CD14-positive monocyte (primary cell): ENCODE data around the gene GLIPR1. TPM values are rescaled to one million over a fixed set of nuclear protein-coding genes. Genes with fewer than 3 reads are reported as not detected.

ENCODE experiments used
- DNase-seq, 3 donors: peaks; one replicate each; pipeline ENCODE4 v3.0.0-alpha.2; 2011 to 2022
- H2AFZ ChIP-seq: 2 replicates; pipeline ENCODE4 v1.6.0; 2012; ENCODE audit warnings: mild to moderate bottlenecking, low read depth, low read length, inconsistent platforms; ENCODE audit not compliant: insufficient read depth, poor library complexity, severe bottlenecking
- H3K27ac ChIP-seq, 2 donors: 1 replicate in 1 of 2; 2 replicates in 1 of 2; pipeline ENCODE4 v1.5.1; 2012 to 2013; ENCODE audit warnings: low read length in 2 of 2, control low read depth in 1 of 2, inconsistent platforms in 1 of 2, low read depth in 1 of 2, mild to moderate bottlenecking in 1 of 2
- H3K27me3 ChIP-seq, 2 donors: one replicate each; pipeline versions ENCODE4 v1.6.0 to v1.6.1; 2011 to 2013; ENCODE audit warnings: low read length in 2 of 2; ENCODE audit not compliant: control insufficient read depth in 2 of 2, insufficient read depth in 2 of 2
- H3K36me3 ChIP-seq, 2 donors: replicated peaks in 1 of 2; 1 replicate in 1 of 2; 2 replicates in 1 of 2; pipeline versions ENCODE4 v1.5.1 to v1.6.1; 2012 to 2013; ENCODE audit warnings: low read length in 2 of 2, control low read depth in 1 of 2, inconsistent platforms in 1 of 2, mild to moderate bottlenecking in 1 of 2; ENCODE audit not compliant: insufficient read depth in 2 of 2, control insufficient read depth in 1 of 2
- H3K4me1 ChIP-seq, 2 donors: 1 replicate in 1 of 2; 2 replicates in 1 of 2; pipeline versions ENCODE4 v1.5.1 to v1.6.1; 2012 to 2013; ENCODE audit warnings: low read length in 2 of 2, control low read depth in 1 of 2, inconsistent platforms in 1 of 2, mild to moderate bottlenecking in 1 of 2, moderate library complexity in 1 of 2; ENCODE audit not compliant: insufficient read depth in 2 of 2, control insufficient read depth in 1 of 2
- H3K4me2 ChIP-seq: replicated peaks from 2 replicates; pipeline ENCODE3; 2012; ENCODE audit warnings: low read length, moderate library complexity, mild to moderate bottlenecking; ENCODE audit not compliant: poor library complexity, severe bottlenecking; ENCODE audit errors: extremely low read depth
- H3K4me3 ChIP-seq, 3 experiments: fragments of 200-600 bp in 1 of 3; sonication (generic) in 1 of 3; replicated peaks in 1 of 3; 1 replicate in 2 of 3; 2 replicates in 1 of 3; pipeline ENCODE4 v1.5.1; 2011 to 2013; ENCODE audit warnings: low read length in 3 of 3, mild to moderate bottlenecking in 3 of 3, control low read depth in 2 of 3, low read depth in 2 of 3, inconsistent platforms in 1 of 3, moderate library complexity in 1 of 3
- H3K79me2 ChIP-seq: 2 replicates; pipeline ENCODE4 v1.6.0; 2012; ENCODE audit warnings: mild to moderate bottlenecking, control low read depth, inconsistent platforms, low read length, moderate library complexity; ENCODE audit not compliant: insufficient read depth
- H3K9ac ChIP-seq: 2 replicates; pipeline ENCODE4 v1.6.0; 2017; ENCODE audit warnings: low read length, mild to moderate bottlenecking; ENCODE audit not compliant: insufficient read depth, poor library complexity, severe bottlenecking
- H3K9me3 ChIP-seq, 2 donors: replicated peaks in 1 of 2; 1 replicate in 1 of 2; 2 replicates in 1 of 2; pipeline versions ENCODE4 v1.5.1 to v1.6.1; 2012 to 2013; ENCODE audit warnings: low read length in 2 of 2, control low read depth in 1 of 2; ENCODE audit not compliant: control insufficient read depth in 1 of 2, insufficient read depth in 1 of 2
- H4K20me1 ChIP-seq: 2 replicates; pipeline ENCODE4 v1.6.0; 2012; ENCODE audit warnings: mild to moderate bottlenecking, low read length, control low read depth, moderate library complexity; ENCODE audit not compliant: insufficient read depth
- H3K27ac Mint-ChIP-seq, 7 donors: one replicate each; pipeline ENCODE4 v1.8.0; 2020; ENCODE audit warnings: mild to moderate bottlenecking in 7 of 7, mixed read lengths in 7 of 7, moderate library complexity in 6 of 7, inconsistent platforms in 2 of 7
- H3K27me3 Mint-ChIP-seq, 3 donors: one replicate each; pipeline ENCODE4 v1.8.0; 2021 to 2022; ENCODE audit warnings: low read depth in 3 of 3, mild to moderate bottlenecking in 3 of 3, mixed read lengths in 3 of 3, moderate library complexity in 3 of 3, inconsistent platforms in 1 of 3
- H3K36me3 Mint-ChIP-seq, 2 donors: one replicate each; pipeline ENCODE4 v1.8.0; 2020; ENCODE audit warnings: mixed read lengths in 2 of 2, inconsistent platforms in 1 of 2, mild to moderate bottlenecking in 1 of 2
- H3K4me1 Mint-ChIP-seq: one replicate; pipeline ENCODE4 v1.8.0; 2020; ENCODE audit warnings: mild to moderate bottlenecking, mixed read lengths
- H3K4me3 Mint-ChIP-seq, 2 donors: one replicate each; pipeline ENCODE4 v1.8.0; 2020; ENCODE audit warnings: mild to moderate bottlenecking in 2 of 2, mixed read lengths in 2 of 2, moderate library complexity in 1 of 2
- H3K9me3 Mint-ChIP-seq, 7 donors: one replicate each; pipeline ENCODE4 v1.8.0; 2020 to 2022; ENCODE audit warnings: mixed read lengths in 7 of 7, mild to moderate bottlenecking in 6 of 7, moderate library complexity in 6 of 7, inconsistent platforms in 2 of 7
- CTCF ChIP-seq: fragments of 200-600 bp; IDR thresholded peaks from one replicate; pipeline ENCODE4 v1.8.0; 2022; ENCODE audit warnings: antibody characterized with exemption, mild to moderate bottlenecking
- WGBS: methylation state at CpG from one replicate; pipeline ENCODE4 v1.1.5; 2013; ENCODE audit warnings: missing lambda C conversion rate; ENCODE audit not compliant: insufficient coverage; 5-methylcytosine and 5-hydroxymethylcytosine counted together
- intact Hi-C, 2 donors: fragments of 100-400 bp; cut with micrococcal nuclease; formaldehyde crosslinking; loops; one replicate each; pipeline versions ENCODE4 v1.15.0 to v1.15.1; 2023
- polyA plus RNA-seq, 3 donors: library from polyadenylated mRNA; depleted of rRNA in 1 of 3; unstranded in 2 of 3; stranded (reverse) in 1 of 3; fragments of 300-500 nt in 2 of 3; fragments of >200 nt in 1 of 3; fragmentation: Illumina TruSeq in 2 of 3; gene quantifications; 1 replicate in 2 of 3; 2 replicates in 1 of 3; pipeline ENCODE4 v1.2.3, GENCODE V29; 2012 to 2021

The GLIPR1 gene
- polyA plus RNA-seq, 3 donors: 200 to 794 (median 687) TPM

GRCh38 chr12:75491169-75491568, 10.6 kb downstream of the GLIPR1 start:
- Mint-ChIP-seq H3K27ac (no peak overlapping the region), H3K9me3 (no peaks in the 10 kb centered on the region), H3K36me3 (peaks cover 77 to 92% of the 10 kb centered on the region in 2 donors), H3K4me1 (peaks cover 41% of the 10 kb centered on the region), H3K4me3 (no peak overlapping the region), H3K27me3 (no peaks in the 10 kb centered on the region)
- H3K4me1 ChIP-seq: peaks cover 7 to 42% of the 10 kb centered on the region in 2 donors
- no peaks in the 10 kb centered on the region for H3K27me3 ChIP-seq
- H3K9me3 ChIP-seq: no peaks in the 10 kb centered on the region
- no peak for TF ChIP-seq CTCF
- no peak for DNase-seq
- H3K9ac ChIP-seq: no peak overlapping the region
- peaks cover 93 to 100% of the 10 kb centered on the region in 2 donors for H3K36me3 ChIP-seq
- H3K27ac ChIP-seq: no peak overlapping the region
- H2AFZ ChIP-seq: no peak overlapping the region
- H3K4me2 ChIP-seq: no peak overlapping the region
- peaks cover 100% of the 10 kb centered on the region for H3K79me2 ChIP-seq
- H3K4me3 ChIP-seq: no peak overlapping the region
- 80% methylated on average over 1 of the region's 2 CpGs for WGBS
- peaks cover 100% of the 10 kb centered on the region for H4K20me1 ChIP-seq
- intact Hi-C loops: no loop called here

- no peak overlapping the region for H3K4me2 ChIP-seq
- Mint-ChIP-seq H3K36me3 (peaks cover 36 to 41% of the 10 kb centered on the region in 2 donors), H3K27me3 (no peaks in the 10 kb centered on the region), H3K27ac (no peak overlapping the region), H3K9me3 (no peaks in the 10 kb centered on the region), H3K4me1 (no peaks in the 10 kb centered on the region), H3K4me3 (no peak overlapping the region)
- peaks cover 74 to 81% of the 10 kb centered on the region in 2 donors for H3K36me3 ChIP-seq
- no peak overlapping the region for H3K27ac ChIP-seq
- intact Hi-C loops: no loop called here
- no peaks in the 10 kb centered on the region for H3K9me3 ChIP-seq
- H3K9ac ChIP-seq: no peak overlapping the region
- 100% methylated on average over 1 of the region's 3 CpGs for WGBS
- H3K27me3 ChIP-seq: no peaks in the 10 kb centered on the region
- H3K79me2 ChIP-seq: peaks cover 50% of the 10 kb centered on the region
- H2AFZ ChIP-seq: no peak overlapping the region
- TF ChIP-seq CTCF: no peak
- no peak for DNase-seq
- no peaks in the 10 kb centered on the region for H3K4me1 ChIP-seq
- peaks cover 85% of the 10 kb centered on the region for H4K20me1 ChIP-seq
- no peak overlapping the region for H3K4me3 ChIP-seq
Observed at GRCh38 chr12:75503459-75503858, 22.9 kb downstream of the GLIPR1 start.
